Uterus (tissue), 4 donors: Measurements from ENCODE around the gene GPN1. TPM values are rescaled to one million over a fixed set of nuclear protein-coding genes. Genes with fewer than 3 reads are reported as not detected.
A peak's percentile ranks its signal among the peaks of the same experiment; 100 is the strongest.

Experiments used
- DNase-seq, 2 donors: peaks; one replicate each; pipeline ENCODE4 v3.0.0-alpha.2; 2019 to 2020
- H3K27ac ChIP-seq, 2 donors: fragments of 200-600 bp; sonication (generic); 1 replicate in 1 of 2; 2 replicates in 1 of 2; pipeline ENCODE4 v1.5.1; 2016 to 2018
- H3K27me3 ChIP-seq, 2 donors: fragments of 200-600 bp; sonication (generic); one replicate each; pipeline ENCODE4 v1.5.1; 2018 to 2019; ENCODE audit warnings: control low read depth in 1 of 2
- H3K36me3 ChIP-seq, 2 donors: fragments of 200-600 bp; sonication (generic); one replicate each; pipeline ENCODE4 v1.5.1; 2019; ENCODE audit warnings: control low read depth in 1 of 2
- H3K4me1 ChIP-seq, 2 donors: fragments of 200-600 bp; sonication (generic); one replicate each; pipeline ENCODE4 v1.5.1; 2018 to 2019; ENCODE audit warnings: control low read depth in 1 of 2
- H3K4me3 ChIP-seq, 2 donors: fragments of 200-600 bp; sonication (generic); 1 replicate in 1 of 2; 2 replicates in 1 of 2; pipeline ENCODE4 v1.5.1; 2018 to 2019; ENCODE audit warnings: mild to moderate bottlenecking in 1 of 2
- H3K9me3 ChIP-seq, 2 donors: fragments of 200-600 bp; sonication (generic); one replicate each; pipeline ENCODE4 v1.5.1; 2019; ENCODE audit warnings: control low read depth in 1 of 2
- POLR2A ChIP-seq, 2 donors: fragments of 450-650 bp; IDR thresholded peaks; one replicate each; pipeline ENCODE4 v1.6.1; 2016; ENCODE audit warnings: antibody characterized with exemption in 2 of 2, mild to moderate bottlenecking in 1 of 2, moderate library complexity in 1 of 2
- intact Hi-C: fragments of 100-400 bp; cut with DNase I; formaldehyde crosslinking; loops from one replicate; pipeline ENCODE4 v1.15.1; 2023; ENCODE audit warnings: low total_unique reads
- total RNA-seq, 4 donors: library from RNA; depleted of rRNA in 3 of 4; stranded (reverse); fragments of >200 nt in 3 of 4; gene quantifications; one replicate each; pipeline versions ENCODE4 v1.1.0 to v1.2.4, GENCODE V29; 2014 to 2023
- TF ChIP-seq, protein P1 (sequence below), 4 experiments: fragments of 200-600 bp in 2 of 4; fragments of 450-650 bp in 2 of 4; sonication (generic) in 2 of 4; IDR thresholded peaks; one replicate each; pipeline ENCODE4 v1.5.1; 2016 to 2019; ENCODE audit warnings: antibody characterized with exemption in 4 of 4, mild to moderate bottlenecking in 2 of 4, moderate library complexity in 1 of 4
- donor health status: DM: yes; HTN: yes; CAD: no.

Gene GPN1
- total RNA-seq = 10 to 100 TPM; 13.3 to 38.6 (median 19.7) TPM

DNA sequence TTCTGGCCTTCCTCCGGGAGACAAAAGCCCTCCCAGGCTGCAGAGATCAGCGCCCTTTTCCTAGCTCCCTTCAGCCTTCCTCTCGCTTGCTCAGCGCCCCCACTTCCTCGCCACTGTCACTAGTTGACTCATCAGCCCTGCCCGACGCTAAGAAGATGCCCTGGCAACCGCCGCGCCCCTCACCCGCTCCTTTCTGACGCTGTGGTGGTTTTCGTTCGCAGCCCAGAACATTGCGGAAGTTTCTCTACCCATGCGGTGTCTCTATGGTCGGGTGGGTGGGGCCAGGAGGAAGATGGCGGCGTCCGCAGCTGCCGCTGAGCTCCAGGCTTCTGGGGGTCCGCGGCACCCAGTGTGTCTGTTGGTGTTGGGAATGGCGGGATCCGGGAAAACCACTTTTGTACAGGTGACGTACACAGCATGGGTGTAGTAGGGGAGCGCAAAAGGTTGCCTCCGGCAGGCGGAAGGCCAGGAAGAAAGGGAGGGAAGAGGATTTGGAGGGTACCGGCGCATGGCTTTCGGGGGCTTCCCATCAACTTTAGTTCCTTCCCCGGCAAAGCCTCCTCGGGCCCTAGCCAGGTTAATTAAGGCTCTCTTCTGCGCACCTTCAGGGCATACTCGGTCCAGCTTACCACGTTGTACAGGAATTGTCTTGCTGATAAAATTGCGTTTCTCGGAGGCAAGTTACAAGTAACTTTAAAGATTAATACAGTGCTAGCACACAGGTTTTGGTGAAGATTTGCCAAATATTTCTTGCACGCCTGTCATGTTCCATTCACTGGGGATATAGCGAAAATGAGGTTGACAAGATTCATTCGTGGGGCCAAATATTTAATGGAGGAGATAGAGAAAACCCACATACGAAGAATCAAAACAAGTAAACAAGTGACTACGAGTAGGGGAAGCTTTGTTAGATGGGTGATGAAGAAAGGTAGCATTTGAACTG is at the start of gene GPN1, which contains the start of gene CCDC121:
Gene GPN1 (plus strand): TSS at position 284 of the 943 bp plus-strand sequence. CDS start 9 bp downstream, at position 293.
Gene CCDC121 (minus strand): TSS at position 246 of the 943 bp plus-strand sequence. CDS start 1,213 bp downstream, outside the sequence.
- TF ChIP-seq, protein P1, sequence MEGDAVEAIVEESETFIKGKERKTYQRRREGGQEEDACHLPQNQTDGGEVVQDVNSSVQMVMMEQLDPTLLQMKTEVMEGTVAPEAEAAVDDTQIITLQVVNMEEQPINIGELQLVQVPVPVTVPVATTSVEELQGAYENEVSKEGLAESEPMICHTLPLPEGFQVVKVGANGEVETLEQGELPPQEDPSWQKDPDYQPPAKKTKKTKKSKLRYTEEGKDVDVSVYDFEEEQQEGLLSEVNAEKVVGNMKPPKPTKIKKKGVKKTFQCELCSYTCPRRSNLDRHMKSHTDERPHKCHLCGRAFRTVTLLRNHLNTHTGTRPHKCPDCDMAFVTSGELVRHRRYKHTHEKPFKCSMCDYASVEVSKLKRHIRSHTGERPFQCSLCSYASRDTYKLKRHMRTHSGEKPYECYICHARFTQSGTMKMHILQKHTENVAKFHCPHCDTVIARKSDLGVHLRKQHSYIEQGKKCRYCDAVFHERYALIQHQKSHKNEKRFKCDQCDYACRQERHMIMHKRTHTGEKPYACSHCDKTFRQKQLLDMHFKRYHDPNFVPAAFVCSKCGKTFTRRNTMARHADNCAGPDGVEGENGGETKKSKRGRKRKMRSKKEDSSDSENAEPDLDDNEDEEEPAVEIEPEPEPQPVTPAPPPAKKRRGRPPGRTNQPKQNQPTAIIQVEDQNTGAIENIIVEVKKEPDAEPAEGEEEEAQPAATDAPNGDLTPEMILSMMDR (IDR thresholded peaks at IDR 0.05) = no peak
- peak; percentile 32 to 52 for TF ChIP-seq POLR2A (IDR thresholded peaks at IDR 0.05)
- intact Hi-C loops = no loop called here
- DNase-seq = peak; percentile 78
- Histone ChIP-seq H3K4me1 (no peaks in the 10 kb centered on the region), H3K27ac (peak within 1 kb of the TSS; percentile 64 to 68), H3K4me3 (peak within 1 kb of the TSS; percentile 62 to 68), H3K27me3 (no peaks in the 10 kb centered on the region), H3K36me3 (no peaks in the 10 kb centered on the region), H3K9me3 (no peaks in the 10 kb centered on the region)

DNA sequence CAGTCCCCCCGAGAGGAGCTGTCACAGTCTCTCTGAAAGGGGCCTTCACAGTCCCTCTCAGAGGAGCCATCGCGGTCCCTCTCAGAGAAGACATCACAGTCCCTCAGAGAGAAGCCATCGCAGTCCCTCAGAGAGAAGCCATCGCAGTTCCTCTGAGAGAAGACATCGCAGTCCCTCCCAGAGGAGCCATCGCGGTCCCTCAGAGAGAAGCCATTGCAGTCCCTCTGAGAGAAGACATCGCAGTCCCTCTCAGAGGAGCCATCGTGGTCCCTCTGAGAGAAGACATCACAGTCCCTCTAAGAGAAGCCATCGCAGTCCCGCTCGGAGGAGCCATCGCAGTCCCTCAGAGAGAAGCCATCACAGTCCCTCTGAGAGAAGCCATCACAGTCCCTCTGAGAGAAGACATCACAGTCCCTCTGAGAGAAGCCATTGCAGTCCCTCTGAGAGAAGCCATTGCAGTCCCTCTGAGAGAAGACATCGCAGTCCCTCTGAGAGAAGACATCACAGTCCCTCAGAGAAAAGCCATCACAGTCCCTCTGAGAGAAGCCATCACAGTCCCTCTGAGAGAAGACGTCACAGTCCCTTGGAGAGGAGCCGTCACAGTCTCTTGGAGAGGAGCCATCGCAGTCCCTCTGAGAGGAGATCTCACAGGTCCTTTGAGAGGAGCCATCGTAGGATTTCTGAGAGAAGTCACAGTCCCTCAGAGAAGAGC is 47.3 kb upstream of the GPN1 start:
- Histone ChIP-seq H3K36me3 (no peaks in the 10 kb centered on the region), H3K9me3 (peaks cover 0 to 12% of the 10 kb centered on the region in 2 donors), H3K27me3 (no peaks in the 10 kb centered on the region), H3K27ac (peak overlapping the region in 1 of 2 donors; percentile 47), H3K4me1 (peaks cover 10 to 11% of the 10 kb centered on the region in 2 donors), H3K4me3 (no peak overlapping the region)
- intact Hi-C loops = no loop called here
- no peak for DNase-seq
- no peak for TF ChIP-seq POLR2A (IDR thresholded peaks at IDR 0.05)
- TF ChIP-seq, protein P1 (IDR thresholded peaks at IDR 0.05) = no peak

DNA sequence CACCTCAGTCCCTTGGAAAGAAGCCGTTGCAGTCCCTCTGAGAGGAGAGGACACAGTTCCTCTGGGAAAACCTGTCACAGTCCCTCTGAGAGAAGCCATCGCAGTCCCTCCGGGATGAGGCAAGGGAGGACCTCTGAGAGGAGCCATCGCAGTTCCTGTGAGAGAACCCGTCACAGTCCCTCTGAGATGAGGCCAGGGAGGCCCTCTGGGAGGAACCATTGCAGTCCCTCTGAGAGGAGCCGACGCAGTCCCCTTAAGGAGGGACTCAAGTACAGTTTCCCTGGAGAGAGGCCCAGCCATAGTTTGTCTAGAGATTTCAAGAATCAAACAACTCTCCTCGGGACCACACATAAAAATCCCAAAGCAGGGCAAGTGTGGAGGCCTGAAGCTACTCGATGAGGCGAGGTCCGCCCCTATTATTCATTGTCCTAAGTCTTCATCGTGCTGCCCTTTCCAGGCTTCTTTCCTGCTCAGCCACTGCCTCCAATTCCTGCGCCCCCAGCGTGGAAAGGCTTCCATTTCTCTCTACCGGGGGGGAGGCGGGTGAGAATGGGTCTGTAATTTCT is 46.6 kb upstream of the GPN1 start:
- intact Hi-C loops = no loop called here
- peaks cover 0 to 9% of the 10 kb centered on the region in 2 donors for H3K9me3 ChIP-seq
- peak in 1 of 2 donors; percentile 15 for DNase-seq

DNA sequence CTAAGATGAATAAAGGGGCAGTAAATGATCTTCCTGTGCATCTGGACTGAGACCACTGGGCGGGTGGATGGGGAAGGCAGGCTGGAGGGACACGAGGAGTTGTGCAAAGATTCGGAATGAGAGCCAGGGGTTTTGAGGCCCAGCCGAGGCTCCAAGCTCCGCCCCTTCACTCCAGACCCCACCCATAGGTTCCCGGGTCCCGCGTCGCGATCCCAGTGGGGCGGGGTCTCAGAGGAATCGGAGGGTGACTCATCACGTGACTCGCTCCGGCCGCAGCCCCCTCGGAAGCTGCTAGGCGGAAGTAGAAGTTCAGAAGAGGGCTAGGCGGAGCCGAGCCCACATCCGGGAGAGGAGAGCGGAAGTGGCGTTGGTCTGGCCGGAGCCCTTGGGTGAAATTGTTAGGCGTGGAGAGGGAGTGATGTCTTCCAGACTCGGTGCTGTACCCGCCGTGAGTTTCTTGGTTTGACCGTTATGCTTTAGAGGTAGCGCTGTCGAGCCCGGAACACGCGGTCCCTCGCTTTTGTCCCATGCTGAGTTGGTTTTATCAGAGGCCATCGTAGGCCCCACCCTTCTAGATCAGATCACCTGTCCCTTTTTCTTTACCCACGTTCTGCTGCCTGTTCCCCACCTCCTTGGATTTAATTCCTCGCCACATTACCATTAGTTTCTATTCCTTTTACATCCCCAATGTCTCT is 46.0 kb upstream of the GPN1 start, which contains the start of gene ZNF512:
Gene ZNF512 (plus strand): TSS at position 348 of the 695 bp plus-strand sequence. CDS start 71 bp downstream, at position 419.
- H3K27ac ChIP-seq = peak within 1 kb of the TSS; percentile 47 to 74
- peak; percentile 94 to 96 for DNase-seq
- intact Hi-C loops = no loop called here
- no peaks in the 10 kb centered on the region for H3K27me3 ChIP-seq
- peaks cover 0 to 2% of the 10 kb centered on the region in 2 donors for H3K9me3 ChIP-seq
- H3K36me3 ChIP-seq = no peaks in the 10 kb centered on the region
- peak within 1 kb of the TSS; percentile 52 to 68 for H3K4me3 ChIP-seq
- TF ChIP-seq, protein P1 (IDR thresholded peaks at IDR 0.05) = no peak
- peak; percentile 8 to 57 for TF ChIP-seq POLR2A (IDR thresholded peaks at IDR 0.05)
- H3K4me1 ChIP-seq = peaks cover 10 to 11% of the 10 kb centered on the region in 2 donors

More for the DNA sequence above, 46.6 kb upstream of the GPN1 start:
- Histone ChIP-seq H3K27ac (peak overlapping the region; percentile 47 to 74), H3K27me3 (no peaks in the 10 kb centered on the region), H3K4me1 (peaks cover 10 to 11% of the 10 kb centered on the region in 2 donors), H3K36me3 (no peaks in the 10 kb centered on the region), H3K4me3 (peak overlapping the region; percentile 52 to 68)
- TF ChIP-seq POLR2A (IDR thresholded peaks at IDR 0.05) = no peak
- TF ChIP-seq, protein P1 (IDR thresholded peaks at IDR 0.05) = no peak
